Stimulated activated CD8-positive, alpha-beta memory T cell treated with anti-CD3 and anti-CD28 coated beads, Interleukin-15, amount 100 ng/mL, for 4 hours (primary cell): Measurements from ENCODE around the gene PPFIBP1.
"Not testable (repeated sequence)": the region's sequence is repeated elsewhere in the genome, so short reads cannot be mapped to it uniquely, and the experiment has no call there.

Experiments used
- DNase-seq, 2 donors: peaks; one replicate each; pipeline ENCODE4 v3.0.0-alpha.2; 2020; ENCODE audit warnings: low read depth in 2 of 2

PPFIBP1 gene

DNA sequence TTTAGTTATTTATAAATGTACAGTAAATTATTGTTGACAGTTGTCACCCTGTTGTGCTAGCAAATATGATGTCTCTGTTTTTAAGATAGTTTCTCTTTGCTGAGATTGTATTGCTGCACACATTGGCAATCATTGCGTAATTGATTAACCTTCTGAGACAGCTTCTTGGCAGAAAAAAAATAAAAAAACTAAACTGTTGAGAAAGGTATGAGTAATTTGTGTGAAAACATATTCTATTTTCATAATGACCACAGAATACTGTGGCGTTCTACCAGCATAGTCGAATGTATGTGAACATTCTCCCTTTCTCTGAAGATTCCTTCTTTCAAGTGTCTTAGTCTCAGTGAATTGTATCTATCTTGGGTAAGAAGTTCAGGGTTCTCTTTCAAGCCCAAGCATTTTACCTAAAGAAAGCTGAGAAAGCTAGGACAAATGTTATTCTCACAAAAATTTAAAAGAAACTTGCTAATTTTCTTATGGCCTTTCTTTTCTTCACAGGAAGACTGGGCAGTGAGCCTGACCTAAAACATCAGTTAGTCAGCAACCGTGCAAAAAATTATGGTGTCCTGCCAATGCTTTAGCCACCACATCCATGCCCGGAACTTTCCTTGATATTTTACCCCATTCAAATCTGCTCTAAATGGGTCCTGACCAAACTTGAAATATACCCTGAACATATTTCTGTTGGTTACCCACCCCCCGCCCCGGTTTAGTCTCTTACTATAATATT, 103.3 kb downstream of the PPFIBP1 start:
- DNase-seq: no peak

- not testable (repeated sequence) for DNase-seq
Observed at GRCh38 chr12:27627853-27628469, 104.0 kb downstream of the PPFIBP1 start.

DNA sequence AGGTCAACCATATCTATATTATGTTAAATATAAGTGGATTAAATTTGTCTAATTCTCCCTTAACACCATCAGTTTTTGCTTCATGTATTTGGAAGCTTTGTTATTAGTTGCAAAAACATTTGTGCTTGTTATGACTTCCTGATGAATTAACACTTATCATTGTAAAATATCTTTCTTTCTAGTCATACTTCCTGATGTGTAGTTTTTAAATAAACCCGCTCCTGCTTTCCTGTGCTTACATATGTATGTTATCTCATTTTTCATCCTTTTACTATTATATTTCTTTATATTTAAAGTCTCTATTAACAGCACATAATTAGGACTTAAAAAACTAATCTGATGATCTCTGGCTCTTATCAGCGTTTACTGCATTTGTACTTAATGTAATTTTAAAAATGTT, 106.2 kb downstream of the PPFIBP1 start:
- not testable (repeated sequence) for DNase-seq

DNA sequence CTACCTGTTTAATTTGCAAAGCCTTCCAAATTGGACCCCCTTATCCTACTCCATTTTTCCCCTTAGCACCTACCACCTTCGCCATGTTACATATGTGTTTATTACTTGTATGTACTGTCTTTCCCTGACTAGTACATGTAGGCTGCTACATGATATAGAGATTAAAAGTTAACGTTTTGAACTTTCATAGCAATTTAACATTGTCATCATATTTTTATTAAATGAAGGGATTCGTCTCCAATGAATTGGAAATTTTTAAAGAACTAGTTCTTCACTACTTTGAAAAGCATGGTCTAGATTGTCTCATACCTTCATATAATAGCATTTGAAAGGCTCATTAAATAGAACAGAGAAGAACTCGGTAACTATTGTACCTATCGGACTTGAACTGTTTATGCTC, 107.4 kb downstream of the PPFIBP1 start:
- no peak for DNase-seq

GRCh38 chr12:27631813-27632491, 107.9 kb downstream of the PPFIBP1 start:
- DNase-seq: no peak

DNA sequence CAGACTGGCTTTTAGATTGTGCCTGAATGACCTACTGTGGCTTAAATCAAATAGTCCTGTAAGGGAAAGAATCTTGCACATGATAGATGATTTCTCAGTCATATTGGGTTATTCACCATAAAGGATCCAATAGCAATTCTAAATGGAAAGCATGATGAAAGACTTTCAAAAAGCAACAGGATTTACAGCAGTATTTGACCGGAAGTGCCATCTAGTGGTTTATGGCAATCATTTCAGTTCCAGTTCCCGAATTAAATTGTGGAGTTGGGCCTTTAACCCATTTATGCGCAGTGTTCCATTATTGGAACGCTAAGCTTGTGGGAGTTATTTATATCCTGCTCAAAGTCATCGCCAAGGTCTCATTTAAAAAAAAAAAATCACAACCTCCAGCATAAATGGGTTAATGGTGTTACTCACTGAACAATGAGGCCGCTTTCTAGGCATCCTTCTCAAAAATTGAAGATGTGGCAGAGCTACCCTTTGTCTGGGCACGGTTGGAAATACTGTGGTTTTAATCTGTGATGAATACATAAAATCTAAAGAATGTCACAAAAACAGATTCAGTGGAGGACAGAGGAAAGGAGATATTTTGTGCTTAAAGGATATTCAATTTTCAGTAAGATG, 111.5 kb downstream of the PPFIBP1 start:
- DNase-seq: no peak

DNA sequence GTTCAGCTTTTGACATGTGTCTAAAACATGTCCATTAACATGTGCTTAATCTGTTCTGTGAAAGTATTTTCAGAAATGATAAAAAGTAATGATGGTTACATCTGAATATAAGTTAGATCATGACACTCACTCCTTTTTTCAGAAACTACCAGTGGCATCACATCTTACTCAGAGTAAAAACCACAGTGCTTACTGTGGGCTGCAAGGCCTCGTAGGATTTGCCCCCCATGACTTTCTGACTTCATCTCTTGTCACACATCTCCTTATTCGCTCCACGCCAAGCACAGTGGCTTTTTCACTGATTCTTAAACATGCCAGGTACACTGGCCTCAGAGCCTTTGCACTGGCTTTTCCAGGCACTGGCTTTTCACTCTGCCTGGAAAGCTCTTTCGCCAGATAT, 112.6 kb downstream of the PPFIBP1 start:
- DNase-seq: not testable (repeated sequence)

DNA sequence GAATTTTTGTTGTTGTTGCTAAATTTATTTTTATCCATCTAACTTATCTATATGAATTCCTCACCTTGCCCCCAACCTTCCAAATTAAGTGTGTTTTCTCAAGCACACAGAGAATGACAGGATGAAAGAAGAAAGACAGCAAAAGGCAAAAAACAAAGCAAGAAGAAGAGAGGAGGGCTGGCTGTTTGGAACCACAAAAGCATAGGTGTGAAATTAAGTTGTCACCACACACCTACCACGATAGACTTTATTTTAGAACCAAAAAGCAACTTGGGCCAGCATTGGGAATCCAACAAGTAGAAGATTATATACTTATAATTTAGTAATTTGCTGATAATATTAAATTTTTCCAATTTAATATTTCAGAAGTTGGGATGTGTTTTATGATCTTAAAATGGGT, 113.5 kb downstream of the PPFIBP1 start:
- no peak for DNase-seq

GRCh38 chr12:27639265-27639664, 115.3 kb downstream of the PPFIBP1 start:
- DNase-seq: no peak

DNA sequence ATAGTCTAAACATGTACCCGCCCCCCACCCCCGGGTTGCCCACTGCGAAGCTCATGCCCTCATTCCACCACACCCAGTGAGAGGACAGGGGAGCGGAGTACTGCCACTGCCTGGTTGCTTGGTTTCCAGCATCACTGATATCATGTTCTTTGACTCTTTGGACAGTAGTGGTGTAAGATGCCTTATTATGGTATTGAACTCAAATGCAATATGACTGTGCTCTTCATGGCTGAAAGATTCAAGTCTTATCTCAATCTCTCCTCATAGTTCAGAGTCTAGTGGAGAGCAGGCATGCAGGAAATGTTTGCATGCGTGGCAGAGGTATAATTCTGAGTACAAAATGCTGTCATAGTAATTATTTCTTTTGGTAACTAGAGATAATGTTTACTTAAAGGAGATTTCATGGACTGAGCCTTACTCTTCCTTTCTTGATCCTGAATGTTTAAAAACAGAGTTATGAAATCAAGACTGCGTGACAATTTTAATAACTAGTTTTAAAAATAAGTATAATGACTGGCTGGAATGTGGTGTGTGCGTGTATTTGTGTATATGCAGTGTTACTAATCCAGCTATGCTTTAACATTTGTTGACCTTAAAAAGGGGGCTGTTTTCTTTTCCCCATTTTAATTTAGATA, 116.7 kb downstream of the PPFIBP1 start:
- DNase-seq: not testable (repeated sequence)

GRCh38 chr12:27642361-27642760, 118.4 kb downstream of the PPFIBP1 start:
- not testable (repeated sequence) for DNase-seq

DNA sequence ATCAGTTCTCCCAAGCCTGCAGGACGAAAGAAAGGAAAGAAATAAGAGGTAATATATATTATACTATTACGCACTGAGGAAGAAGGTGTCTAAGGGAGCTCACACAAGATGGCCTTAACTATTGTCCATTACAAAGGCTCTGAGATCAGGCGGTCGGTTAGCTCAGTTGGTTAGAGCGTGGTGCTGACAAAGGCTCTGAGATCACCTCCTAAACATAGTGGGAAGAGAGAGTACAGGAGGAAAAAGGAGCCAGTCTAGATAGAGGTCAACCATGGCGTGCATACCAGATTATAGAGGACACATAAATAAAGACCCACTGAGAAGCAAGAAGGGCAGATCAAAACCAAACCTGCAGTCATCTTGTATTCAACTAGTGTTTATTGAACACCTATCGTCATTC, 118.9 kb downstream of the PPFIBP1 start:
- DNase-seq: not testable (repeated sequence)

- no peak for DNase-seq
Observed at GRCh38 chr12:27644158-27644845, 120.3 kb downstream of the PPFIBP1 start.

- DNase-seq: no peak
Observed at GRCh38 chr12:27645671-27646070, 121.7 kb downstream of the PPFIBP1 start.

- DNase-seq: no peak
Observed at GRCh38 chr12:27646149-27646548, 122.1 kb downstream of the PPFIBP1 start.

GRCh38 chr12:27650011-27650410, 126.0 kb downstream of the PPFIBP1 start:
- no peak for DNase-seq

DNA sequence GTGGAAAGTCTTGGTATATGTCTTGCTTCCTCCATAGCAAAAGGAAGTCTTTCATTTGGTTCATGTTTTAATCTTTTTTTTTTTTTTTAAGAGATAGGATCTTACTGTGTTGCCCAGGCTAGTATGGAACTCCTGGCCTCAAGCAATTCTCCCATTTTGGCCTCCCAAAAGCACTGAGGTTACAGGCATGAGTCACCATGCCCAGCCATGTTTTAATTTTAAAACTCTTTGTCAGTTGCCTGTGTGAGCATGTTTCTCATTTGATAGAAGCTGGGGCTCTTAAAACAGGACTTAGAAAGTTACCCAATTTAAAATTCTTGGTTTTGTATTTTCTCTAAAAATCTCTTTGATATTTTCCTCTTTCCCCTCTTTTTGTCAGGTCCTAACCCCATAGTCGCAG, 127.2 kb downstream of the PPFIBP1 start:
- no peak for DNase-seq

GRCh38 chr12:27652174-27652763, 128.3 kb downstream of the PPFIBP1 start:
- DNase-seq: no peak

- DNase-seq: no peak
Observed at GRCh38 chr12:27653661-27654060, 129.7 kb downstream of the PPFIBP1 start.

GRCh38 chr12:27655476-27655875, 131.5 kb downstream of the PPFIBP1 start:
- DNase-seq: not testable (repeated sequence)

GRCh38 chr12:27657296-27657695, 133.3 kb downstream of the PPFIBP1 start:
- DNase-seq: no peak
